Measurements from ENCODE around the gene CCT6A. TPM values are rescaled to one million over a fixed set of nuclear protein-coding genes. Genes with fewer than 3 reads are reported as not detected.

Gene CCT6A
- total and polyA plus RNA-seq, 9 of the 15 experiments (the other 6 are each of a cell fraction or from before 2014, with no cell fraction given) = 244 to 708 (median 387) TPM

DNA sequence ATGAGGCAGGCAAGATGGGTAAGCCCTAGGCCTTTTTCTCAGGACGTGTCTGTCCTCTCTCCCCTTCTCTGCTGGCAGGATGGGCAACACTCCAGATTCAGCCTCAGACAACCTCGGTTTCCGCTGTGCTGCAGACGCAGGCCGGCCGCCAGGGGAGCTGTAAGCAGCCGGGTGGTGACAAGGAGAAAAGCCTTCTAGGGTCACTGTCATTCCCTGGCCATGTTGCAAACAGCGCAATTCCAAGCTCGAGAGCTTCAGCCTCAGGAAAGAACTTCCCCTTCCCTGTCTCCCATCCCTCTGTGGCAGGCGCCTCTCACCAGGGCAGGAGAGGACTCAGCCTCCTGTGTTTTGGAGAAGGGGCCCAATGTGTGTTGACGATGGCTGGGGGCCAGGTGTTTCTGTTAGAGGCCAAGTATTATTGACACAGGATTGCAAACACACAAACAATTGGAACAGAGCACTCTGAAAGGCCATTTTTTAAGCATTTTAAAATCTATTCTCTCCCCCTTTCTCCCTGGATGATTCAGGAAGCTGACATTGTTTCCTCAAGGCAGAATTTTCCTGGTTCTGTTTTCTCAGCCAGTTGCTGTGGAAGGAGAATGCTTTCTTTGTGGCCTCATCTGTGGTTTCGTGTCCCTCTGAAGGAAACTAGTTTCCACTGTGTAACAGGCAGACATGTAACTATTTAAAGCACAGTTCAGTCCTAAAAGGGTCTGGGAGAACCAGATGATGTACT lies 28.1 kb downstream of the CCT6A start:
- Histone ChIP-seq H3K36me3 (ENCODE audit: control insufficient read depth, insufficient read depth, low read length) (peaks cover 38% of the 10 kb centered on the region; the same call in 1 of the 3 replicates), H3K4me3 (no peak overlapping the region), H3K79me2 (ENCODE audit: control insufficient read depth, insufficient read depth, low read length) (no peaks in the 10 kb centered on the region), H3K4me1 (replicated peaks in 1 of 2; ENCODE audit: control insufficient read depth in 2 of 2, insufficient read depth in 2 of 2, low read length in 2 of 2) (peaks cover 0 to 9% of the 10 kb centered on the region in 2 experiments; a peak in 2 of 5 replicates), H4K20me1 (replicated peaks; ENCODE audit: control insufficient read depth, insufficient read depth, low read length) (no peaks in the 10 kb centered on the region), H3K9me3 (replicated peaks; ENCODE audit: control insufficient read depth, insufficient read depth, low read depth, low read length) (no peaks in the 10 kb centered on the region), H3K27ac (ENCODE audit: extremely low read depth, low read depth, low read length) (no peak overlapping the region), H3K27me3 (ENCODE audit: control insufficient read depth in 2 of 2, insufficient read depth in 2 of 2, low read length in 2 of 2) (no peaks in the 10 kb centered on the region), H2AFZ (ENCODE audit: low read depth, low read length) (no peak overlapping the region), H3K9me1 (ENCODE audit: control insufficient read depth, insufficient read depth, low read length) (no peaks in the 10 kb centered on the region), H3K4me2 (ENCODE audit: insufficient read depth, low read length) (no peak overlapping the region), H3K9ac (ENCODE audit: insufficient read depth in 1 of 2, low read depth in 2 of 2, low read length in 2 of 2) (no peak overlapping the region)
- TF ChIP-seq, protein P1, sequence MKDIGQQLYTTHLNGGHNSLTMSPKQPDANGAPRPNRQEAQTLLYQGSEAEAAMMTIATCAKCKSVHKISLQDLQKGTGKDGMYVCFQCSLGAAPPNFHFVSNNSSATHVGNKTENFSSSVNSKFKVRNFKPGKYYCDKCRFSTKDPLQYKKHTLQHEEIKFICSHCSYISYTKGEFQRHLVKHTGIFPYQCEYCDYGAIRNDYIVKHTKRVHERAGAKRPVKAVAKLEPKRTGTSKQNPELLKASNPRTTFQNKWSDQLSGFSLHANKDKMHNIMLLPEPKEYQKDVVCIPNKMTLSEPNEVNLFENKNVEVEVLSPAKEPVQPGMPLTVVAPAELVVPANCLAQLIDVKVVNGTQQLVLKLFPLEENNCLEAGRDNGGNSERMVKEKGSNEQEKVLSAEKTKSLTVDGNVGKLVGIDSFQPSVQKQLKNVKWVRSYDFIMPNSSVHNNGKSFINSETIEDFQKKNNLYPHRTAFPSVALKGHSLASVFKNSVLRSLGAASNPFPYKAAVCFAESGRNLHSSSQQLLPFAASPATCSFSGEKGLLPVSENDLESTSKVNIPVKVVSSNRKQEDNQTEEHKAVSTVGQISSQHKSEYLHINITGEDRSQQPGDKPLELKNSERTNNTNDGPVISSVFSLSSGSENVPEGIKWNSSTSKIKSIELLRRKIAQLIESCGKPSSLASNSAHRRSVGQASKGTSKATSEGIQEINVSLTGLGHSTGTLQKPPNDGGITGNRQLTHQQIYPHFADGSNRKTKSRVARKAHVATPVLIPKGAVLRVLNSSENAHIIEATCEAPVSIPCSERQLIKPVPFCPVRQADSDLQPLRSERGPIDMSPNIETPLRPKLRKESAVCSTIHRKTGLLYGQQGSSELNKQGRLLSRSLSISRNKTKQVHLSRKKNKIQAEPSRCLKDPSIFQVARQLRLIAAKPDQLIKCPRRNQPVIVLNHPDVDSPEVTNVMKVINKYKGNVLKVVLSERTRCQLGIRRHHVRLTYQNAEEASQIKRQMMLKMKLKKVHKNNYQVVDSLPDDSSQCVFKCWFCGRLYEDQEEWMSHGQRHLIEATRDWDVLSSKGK (CRISPR knock-in tag; IDR thresholded peaks at IDR 0.05) = no peak
- 0 out of 2 replicates have a peak, but pooled peaks have one; percentile 25 for TF ChIP-seq POLR2G (IDR thresholded peaks at IDR 0.05; ENCODE audit: low read depth, low read length)
- POLR2A ChIA-PET = interaction anchor here (1.1 kb wide), 2 partner anchors 15 to 18 kb away, joined by 5 to 7 read pairs; no protein-coding TSS in a partner anchor
- DNase-seq (ENCODE audit: extremely low read depth in 1 of 4, low spot score in 3 of 4) = no peak
- intact Hi-C loops (cut with micrococcal nuclease) (no loop called here), in situ Hi-C loops (cut with MboI) (no loop called here)
- WGBS (ENCODE audit: insufficient coverage, low coverage, missing lambda C conversion rate) = 87% methylated on average over 11 of the region's 12 CpGs
- TSS peak; percentile 64 for BruUV-seq (replicated peaks)
- FAIRE-seq = no peak
- no peak for ATAC-seq
- CTCF ChIA-PET (ENCODE audit: low intra/inter-chr PET ratio) = no interaction called here
